MM.1S (cell line): ENCODE data around the gene ATPAF2.

Experiments
- DNase-seq: peaks from one replicate; pipeline ENCODE4 v3.0.0-alpha.2; 2015
- H2AFZ ChIP-seq: fragments of 300-600 bp; sonication (generic); 2 replicates; pipeline ENCODE4 v1.6.0; 2016; ENCODE audit warnings: antibody characterized with exemption, low read length
- H3F3A ChIP-seq: fragments of 300-600 bp; sonication (generic); 2 replicates; pipeline ENCODE4 v1.6.1; 2016; ENCODE audit warnings: mild to moderate bottlenecking, antibody characterized with exemption, low read length, moderate library complexity, mixed read lengths; ENCODE audit not compliant: insufficient read depth
- H3K27ac ChIP-seq: fragments of 300-600 bp; sonication (generic); 2 replicates; pipeline ENCODE4 v1.5.1; 2016; ENCODE audit warnings: mild to moderate bottlenecking, low read length
- H3K27me3 ChIP-seq: fragments of 300-600 bp; sonication (generic); replicated peaks from 2 replicates; pipeline ENCODE4 v1.6.0; 2016; ENCODE audit warnings: low read length; ENCODE audit not compliant: insufficient read depth
- H3K36me3 ChIP-seq: fragments of 300-600 bp; sonication (generic); replicated peaks from 2 replicates; pipeline ENCODE4 v1.6.1; 2016; ENCODE audit warnings: mild to moderate bottlenecking, low read length, mixed read lengths; ENCODE audit not compliant: insufficient read depth
- H3K4me1 ChIP-seq: fragments of 300-600 bp; sonication (generic); 2 replicates; pipeline ENCODE4 v1.6.1; 2016; ENCODE audit warnings: low read length, mixed read lengths
- H3K4me2 ChIP-seq: fragments of 300-600 bp; sonication (generic); 2 replicates; pipeline ENCODE4 v1.6.0; 2016; ENCODE audit warnings: low read depth, low read length
- H3K4me3 ChIP-seq: fragments of 300-600 bp; sonication (generic); 2 replicates; pipeline ENCODE4 v1.5.1; 2016; ENCODE audit warnings: low read length, mixed read lengths
- H3K79me2 ChIP-seq: fragments of 300-600 bp; sonication (generic); 2 replicates; pipeline ENCODE4 v1.6.1; 2016; ENCODE audit warnings: mixed run types, low read length, mixed read lengths
- H3K9ac ChIP-seq: fragments of 300-600 bp; sonication (generic); 2 replicates; pipeline ENCODE4 v1.6.1; 2016; ENCODE audit warnings: low read length, mixed read lengths
- H3K9me2 ChIP-seq: fragments of 300-600 bp; sonication (generic); replicated peaks from 2 replicates; pipeline ENCODE4 v1.6.1; 2016; ENCODE audit warnings: mild to moderate bottlenecking, low read length, mixed read lengths; ENCODE audit not compliant: insufficient read depth
- H3K9me3 ChIP-seq: fragments of 300-600 bp; sonication (generic); replicated peaks from 2 replicates; pipeline ENCODE4 v1.6.1; 2016; ENCODE audit warnings: mild to moderate bottlenecking, low read length, mixed read lengths; ENCODE audit not compliant: insufficient read depth
- H4K20me1 ChIP-seq: fragments of 300-600 bp; sonication (generic); 2 replicates; pipeline ENCODE4 v1.6.1; 2016; ENCODE audit warnings: mild to moderate bottlenecking, low read length, moderate library complexity, mixed read lengths; ENCODE audit not compliant: insufficient read depth
- CTCF ChIP-seq: fragments of 300-600 bp; sonication (generic); IDR thresholded peaks from 2 replicates; pipeline ENCODE4 v1.5.1; 2016; ENCODE audit warnings: antibody characterized with exemption, low read length, mixed read lengths
- EZH2 ChIP-seq: fragments of 300-600 bp; sonication (generic); optimal IDR thresholded peaks from 2 replicates; pipeline ENCODE3; 2017; ENCODE audit warnings: low read depth, mild to moderate bottlenecking, antibody characterized with exemption, low read length, mixed read lengths
- EZH2phosphoT487 ChIP-seq: fragments of 300-600 bp; sonication (generic); IDR thresholded peaks from 2 replicates; pipeline ENCODE4 v1.6.1; 2018; ENCODE audit warnings: antibody characterized with exemption, low read length

The ATPAF2 gene

GRCh38 chr17:18059283-18059682 is 20.3 kb upstream of the ATPAF2 start:
- Histone ChIP-seq H3K9me2 (no peaks in the 10 kb centered on the region), H3K27ac (no peak overlapping the region), H3K4me1 (no peaks in the 10 kb centered on the region), H3F3A (no peaks in the 10 kb centered on the region), H3K27me3 (no peaks in the 10 kb centered on the region), H4K20me1 (no peaks in the 10 kb centered on the region), H3K36me3 (no peaks in the 10 kb centered on the region), H3K4me3 (no peak overlapping the region), H2AFZ (no peak overlapping the region), H3K9me3 (no peaks in the 10 kb centered on the region), H3K4me2 (no peak overlapping the region), H3K79me2 (no peaks in the 10 kb centered on the region), H3K9ac (no peak overlapping the region)
- no peak for TF ChIP-seq CTCF
- TF ChIP-seq EZH2phosphoT487, result no peak
- TF ChIP-seq EZH2, result no peak
- no peak for DNase-seq

GRCh38 chr17:18056214-18056613 is 17.2 kb upstream of the ATPAF2 start:
- Histone ChIP-seq H3K79me2 (no peaks in the 10 kb centered on the region), H2AFZ (no peak overlapping the region), H3K9me3 (no peaks in the 10 kb centered on the region), H4K20me1 (no peaks in the 10 kb centered on the region), H3K27ac (no peak overlapping the region), H3K36me3 (no peaks in the 10 kb centered on the region), H3K9ac (no peak overlapping the region), H3K9me2 (no peaks in the 10 kb centered on the region), H3K4me1 (no peaks in the 10 kb centered on the region), H3K27me3 (no peaks in the 10 kb centered on the region), H3K4me3 (no peak overlapping the region), H3K4me2 (no peak overlapping the region), H3F3A (no peaks in the 10 kb centered on the region)
- no peak for DNase-seq
- no peak for TF ChIP-seq EZH2phosphoT487
- no peak for TF ChIP-seq CTCF
- no peak for TF ChIP-seq EZH2

- Histone ChIP-seq H4K20me1 (no peaks in the 10 kb centered on the region), H3K9ac (no peak overlapping the region), H3K36me3 (no peaks in the 10 kb centered on the region), H2AFZ (no peak overlapping the region), H3K4me1 (no peaks in the 10 kb centered on the region), H3K4me2 (no peak overlapping the region), H3K9me3 (no peaks in the 10 kb centered on the region), H3K79me2 (no peaks in the 10 kb centered on the region), H3K27me3 (no peaks in the 10 kb centered on the region), H3K27ac (no peak overlapping the region), H3K4me3 (no peak overlapping the region), H3K9me2 (no peaks in the 10 kb centered on the region), H3F3A (no peaks in the 10 kb centered on the region)
- no peak for DNase-seq
- no peak for TF ChIP-seq EZH2
- TF ChIP-seq EZH2phosphoT487, result no peak
- no peak for TF ChIP-seq CTCF
Measured at GRCh38 chr17:18055597-18055996, 16.6 kb upstream of the ATPAF2 start.
